ENCODE data around the gene PTTG1IP.
"Not testable (repeated sequence)": the region's sequence is repeated elsewhere in the genome, so short reads cannot be mapped to it uniquely, and the experiment has no call there.

Gene PTTG1IP

GRCh38 chr21:44880405-44881197, 7.1 kb upstream of the PTTG1IP start:
- peak; percentile 96 for DNase-seq

GRCh38 chr21:44879238-44879637, 5.7 kb upstream of the PTTG1IP start:
- DNase-seq, result not testable (repeated sequence)

- peak; percentile 89 for DNase-seq
Observed at GRCh38 chr21:44878053-44878982, 4.8 kb upstream of the PTTG1IP start.

GRCh38 chr21:44876849-44877575, 3.5 kb upstream of the PTTG1IP start:
- no peak for DNase-seq

- DNase-seq, result peak; percentile 65
Observed at GRCh38 chr21:44875316-44875700, 1.8 kb upstream of the PTTG1IP start.

GRCh38 chr21:44874497-44875315, 1.2 kb upstream of the PTTG1IP start:
- DNase-seq, result peak; percentile 80

- DNase-seq, result no peak
Observed at GRCh38 chr21:44874240-44874496, 678 bp upstream of the PTTG1IP start.

GRCh38 chr21:44872649-44873355, 688 bp downstream of the PTTG1IP start:
- peak; percentile 60 for DNase-seq

GRCh38 chr21:44872323-44872648, 1.2 kb downstream of the PTTG1IP start:
- DNase-seq, result no peak

- DNase-seq, result peak; percentile 84
Observed at GRCh38 chr21:44871576-44872269, 1.8 kb downstream of the PTTG1IP start.

- no peak for DNase-seq
Observed at GRCh38 chr21:44870748-44871495, 2.6 kb downstream of the PTTG1IP start.

GRCh38 chr21:44869781-44870747, 3.4 kb downstream of the PTTG1IP start:
- peak; percentile 56 for DNase-seq

- DNase-seq, result no peak
Observed at GRCh38 chr21:44868707-44869106, 4.8 kb downstream of the PTTG1IP start.

- DNase-seq, result peak; percentile 33
Observed at GRCh38 chr21:44867999-44868700, 5.3 kb downstream of the PTTG1IP start.

GRCh38 chr21:44867464-44867863, 6.0 kb downstream of the PTTG1IP start:
- DNase-seq, result no peak

GRCh38 chr21:44866780-44867179, 6.7 kb downstream of the PTTG1IP start:
- no peak for DNase-seq

- DNase-seq, result peak; percentile 64
Observed at GRCh38 chr21:44865561-44866280, 7.8 kb downstream of the PTTG1IP start.

Data from suppressor macrophage treated with lipopolysaccharide for 4 hours (primary cell).